ENCODE results near the gene ANKRD30B.
"Not testable (repeated sequence)": the region's sequence is repeated elsewhere in the genome, so short reads cannot be mapped to it uniquely, and the experiment has no call there.

ANKRD30B gene, protein sequence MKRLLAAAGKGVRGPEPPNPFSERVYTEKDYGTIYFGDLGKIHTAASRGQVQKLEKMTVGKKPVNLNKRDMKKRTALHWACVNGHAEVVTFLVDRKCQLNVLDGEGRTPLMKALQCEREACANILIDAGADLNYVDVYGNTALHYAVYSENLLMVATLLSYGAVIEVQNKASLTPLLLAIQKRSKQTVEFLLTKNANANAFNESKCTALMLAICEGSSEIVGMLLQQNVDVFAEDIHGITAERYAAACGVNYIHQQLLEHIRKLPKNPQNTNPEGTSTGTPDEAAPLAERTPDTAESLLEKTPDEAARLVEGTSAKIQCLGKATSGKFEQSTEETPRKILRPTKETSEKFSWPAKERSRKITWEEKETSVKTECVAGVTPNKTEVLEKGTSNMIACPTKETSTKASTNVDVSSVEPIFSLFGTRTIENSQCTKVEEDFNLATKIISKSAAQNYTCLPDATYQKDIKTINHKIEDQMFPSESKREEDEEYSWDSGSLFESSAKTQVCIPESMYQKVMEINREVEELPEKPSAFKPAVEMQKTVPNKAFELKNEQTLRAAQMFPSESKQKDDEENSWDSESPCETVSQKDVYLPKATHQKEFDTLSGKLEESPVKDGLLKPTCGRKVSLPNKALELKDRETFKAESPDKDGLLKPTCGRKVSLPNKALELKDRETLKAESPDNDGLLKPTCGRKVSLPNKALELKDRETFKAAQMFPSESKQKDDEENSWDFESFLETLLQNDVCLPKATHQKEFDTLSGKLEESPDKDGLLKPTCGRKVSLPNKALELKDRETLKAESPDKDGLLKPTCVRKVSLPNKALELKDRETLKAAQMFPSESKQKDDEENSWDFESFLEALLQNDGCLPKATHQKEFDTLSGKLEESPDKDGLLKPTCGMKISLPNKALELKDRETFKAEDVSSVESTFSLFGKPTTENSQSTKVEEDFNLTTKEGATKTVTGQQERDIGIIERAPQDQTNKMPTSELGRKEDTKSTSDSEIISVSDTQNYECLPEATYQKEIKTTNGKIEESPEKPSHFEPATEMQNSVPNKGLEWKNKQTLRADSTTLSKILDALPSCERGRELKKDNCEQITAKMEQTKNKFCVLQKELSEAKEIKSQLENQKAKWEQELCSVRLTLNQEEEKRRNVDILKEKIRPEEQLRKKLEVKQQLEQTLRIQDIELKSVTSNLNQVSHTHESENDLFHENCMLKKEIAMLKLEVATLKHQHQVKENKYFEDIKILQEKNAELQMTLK (N-terminal part only)

DNA sequence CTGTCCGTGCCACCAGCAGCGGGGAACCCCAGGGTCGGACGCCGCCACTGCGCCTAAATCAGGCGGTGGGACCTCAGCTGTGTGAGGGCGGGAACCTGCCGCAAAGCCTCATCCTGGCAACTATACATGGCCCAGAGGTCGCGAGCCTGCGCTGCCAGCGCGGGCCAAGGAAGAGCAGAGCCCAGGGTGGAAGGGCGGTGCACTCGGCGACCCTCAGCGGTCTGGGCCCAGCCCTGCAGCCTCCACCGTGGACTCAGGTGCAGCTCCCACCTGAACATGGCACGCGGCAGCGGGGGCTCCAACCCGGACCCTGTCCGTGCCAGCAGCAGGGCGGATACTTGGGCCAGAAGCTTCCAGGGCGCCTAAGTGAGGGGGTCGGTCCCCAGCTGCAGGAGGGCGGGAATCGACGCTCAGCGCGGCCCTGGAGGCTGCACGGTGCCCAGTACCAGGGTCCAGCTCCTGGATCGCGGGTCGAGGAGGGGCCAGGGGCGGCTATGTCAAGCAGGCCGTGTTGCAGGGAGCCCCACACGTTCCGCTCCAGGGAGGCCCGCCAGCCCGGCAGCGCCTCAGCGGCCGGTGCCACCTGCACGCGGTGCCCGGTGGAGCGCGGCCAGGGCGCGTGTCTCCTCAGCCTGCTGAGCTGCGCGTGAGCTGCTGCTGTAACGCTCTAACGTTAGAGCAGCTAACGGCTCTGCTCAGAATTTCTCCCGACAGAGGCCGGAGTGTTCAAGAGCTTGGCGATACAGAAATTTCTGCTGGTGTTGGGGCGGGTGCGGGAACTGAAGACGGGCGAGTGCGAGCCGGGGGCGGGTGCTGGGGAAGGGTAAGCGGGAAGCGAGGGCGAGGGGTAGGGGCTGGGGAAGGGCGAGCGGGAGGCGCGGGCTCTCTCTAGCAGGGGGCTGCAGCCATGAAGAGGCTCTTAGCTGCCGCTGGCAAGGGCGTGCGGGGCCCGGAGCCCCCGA is at the start of gene ANKRD30B:
TSS of gene ANKRD30B (plus strand) at position 660 of the 962 bp plus-strand sequence. CDS start at position 908, 248 bp downstream.
- no peak for DNase-seq (ENCODE audit: low spot score)

DNA sequence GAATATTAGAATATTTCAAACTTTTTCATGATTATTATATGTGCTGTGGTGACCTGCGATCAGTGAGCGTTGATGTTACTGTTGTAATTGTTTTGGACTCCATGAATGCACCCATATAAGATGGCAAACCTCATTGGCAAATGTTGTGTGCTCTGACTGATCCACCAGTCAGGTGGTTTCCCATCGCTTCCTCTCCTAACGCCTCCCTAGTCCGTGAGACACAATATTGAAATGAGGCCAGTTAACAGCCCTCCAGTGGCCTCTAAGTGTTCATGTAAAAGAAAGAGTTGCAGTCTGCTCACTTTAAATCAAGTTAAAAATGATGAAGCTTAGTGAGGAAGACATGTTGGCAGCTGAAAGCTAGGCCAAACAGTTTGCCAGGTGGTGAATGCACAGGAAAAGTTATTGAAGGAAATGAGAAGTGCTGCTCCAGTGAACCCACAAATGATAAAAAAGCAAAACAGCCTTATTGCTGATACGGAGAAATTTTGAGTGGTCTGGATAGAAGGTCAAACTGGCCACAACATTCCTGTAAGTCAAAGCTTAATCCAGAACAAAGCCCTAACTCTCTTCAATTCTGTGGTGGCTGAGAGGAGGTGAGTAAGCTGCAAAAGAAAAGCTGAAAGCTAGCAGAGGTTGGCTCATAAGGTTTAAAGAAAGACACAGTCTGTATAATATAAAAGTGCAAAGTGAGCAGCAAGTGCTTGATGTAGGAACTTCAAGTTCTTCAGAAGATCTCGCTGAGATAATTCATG is 46.5 kb upstream of the ANKRD30B start:
- not testable (repeated sequence) for DNase-seq (ENCODE audit: low spot score)

DNA sequence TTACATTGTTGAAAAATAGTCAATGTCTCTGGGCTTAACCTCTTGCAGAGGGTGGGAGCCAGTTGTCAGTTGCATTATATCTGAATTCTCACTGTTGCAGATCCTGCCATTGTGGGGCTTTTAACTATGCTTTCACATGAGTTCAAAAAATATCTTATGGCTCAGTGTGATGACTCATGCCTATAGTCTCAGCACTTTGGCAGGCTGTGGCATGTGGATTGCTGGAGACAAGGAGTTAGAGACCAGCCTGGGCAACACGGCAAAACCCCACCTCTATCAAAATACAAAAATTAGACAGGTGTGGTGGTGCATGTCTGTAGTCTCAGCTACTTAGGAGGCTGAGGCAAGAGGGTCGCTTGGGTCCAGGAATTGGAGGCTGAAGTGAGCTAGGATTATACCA is 38.2 kb upstream of the ANKRD30B start:
- DNase-seq (ENCODE audit: low spot score): not testable (repeated sequence)

DNA sequence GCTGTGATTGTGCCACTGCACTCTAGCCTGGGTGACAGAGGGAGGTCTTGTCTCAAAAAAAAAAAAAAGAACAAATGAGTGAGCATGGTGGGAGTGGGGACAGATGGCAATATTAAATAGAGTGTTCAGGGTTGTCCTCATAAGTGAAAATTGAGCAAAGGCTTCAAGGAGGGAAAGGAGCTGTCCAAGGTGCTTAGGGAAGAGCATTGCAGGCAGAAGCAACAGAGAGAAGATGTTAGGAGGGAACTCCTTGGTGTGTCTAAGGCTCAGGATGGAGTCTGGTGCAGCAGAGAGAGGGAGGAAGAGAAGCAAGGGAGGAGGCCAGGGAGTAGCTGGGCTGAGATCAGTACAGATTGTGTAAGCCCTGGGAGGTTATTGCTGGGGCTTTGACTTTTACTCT is 26.4 kb upstream of the ANKRD30B start:
- not testable (repeated sequence) for DNase-seq (ENCODE audit: low spot score)

DNA sequence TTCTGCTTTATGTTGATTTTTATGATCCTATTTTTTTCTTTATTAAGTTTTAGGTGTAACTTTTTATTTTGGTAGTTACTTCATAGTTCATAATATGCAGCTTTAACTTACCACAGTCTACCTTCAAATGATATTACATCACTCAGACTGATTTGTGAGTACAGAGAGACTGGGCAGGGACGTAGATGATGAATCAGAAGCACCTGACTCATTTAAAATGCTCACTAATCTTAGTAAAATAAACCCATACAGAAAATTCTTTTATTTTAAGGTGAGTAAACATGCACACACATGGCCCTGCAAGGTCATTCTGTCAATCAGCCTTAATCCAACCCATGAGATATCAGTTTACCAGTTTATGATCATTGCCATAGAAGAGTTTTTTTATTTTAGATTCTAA is 8.9 kb upstream of the ANKRD30B start:
- not testable (repeated sequence) for DNase-seq (ENCODE audit: low spot score)

DNA sequence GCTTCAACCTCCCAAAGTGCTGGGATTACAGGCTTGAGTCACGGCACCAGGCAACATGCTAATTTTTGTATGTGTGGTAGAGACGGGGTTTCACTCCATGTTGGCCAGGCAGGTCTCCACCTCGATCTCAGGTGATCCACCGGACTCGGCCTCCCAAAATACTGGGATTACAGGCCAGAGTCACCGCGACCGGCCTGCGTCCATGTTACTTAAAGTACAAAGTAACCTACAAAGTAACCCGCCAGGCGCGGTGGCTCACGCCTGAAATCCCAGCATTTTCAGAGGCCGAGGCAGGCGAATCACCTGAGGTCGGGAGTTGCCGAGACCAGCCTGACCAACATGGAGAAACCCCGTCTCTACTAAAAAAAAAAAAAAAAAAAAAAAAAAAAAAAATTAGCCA is 1.1 kb upstream of the ANKRD30B start:
- no peak for DNase-seq (ENCODE audit: low spot score)

DNA sequence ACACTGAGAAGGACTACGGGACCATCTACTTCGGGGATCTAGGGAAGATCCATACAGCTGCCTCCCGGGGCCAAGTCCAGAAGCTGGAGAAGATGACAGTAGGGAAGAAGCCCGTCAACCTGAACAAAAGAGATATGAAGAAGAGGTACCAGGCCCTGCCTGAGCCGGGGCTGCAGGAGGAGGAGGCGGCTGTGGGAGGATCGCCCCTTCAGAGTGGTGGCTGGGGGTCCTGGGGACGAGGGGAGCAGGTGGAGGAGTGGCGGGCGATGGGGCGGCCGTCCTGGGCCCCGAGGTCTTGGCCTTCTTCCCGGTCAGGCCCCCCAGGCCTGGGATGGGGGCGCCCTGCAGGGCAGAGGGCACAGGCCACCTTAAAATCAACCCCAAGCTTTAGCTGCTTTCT is 524 bp downstream of the ANKRD30B start:
- DNase-seq (ENCODE audit: low spot score): no peak

DNA sequence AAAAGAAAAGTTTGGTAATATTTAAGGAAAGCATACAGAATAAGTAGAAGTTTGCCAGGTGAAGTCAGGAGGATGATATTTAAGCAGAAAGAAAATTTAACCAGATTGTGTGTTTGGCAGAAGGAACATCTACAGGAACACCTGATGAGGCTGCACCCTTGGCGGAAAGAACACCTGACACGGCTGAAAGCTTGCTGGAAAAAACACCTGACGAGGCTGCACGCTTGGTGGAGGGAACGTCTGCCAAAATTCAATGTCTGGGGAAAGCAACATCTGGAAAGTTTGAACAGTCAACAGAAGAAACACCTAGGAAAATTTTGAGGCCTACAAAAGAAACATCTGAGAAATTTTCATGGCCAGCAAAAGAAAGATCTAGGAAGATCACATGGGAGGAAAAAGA is 15.6 kb downstream of the ANKRD30B start:
- DNase-seq (ENCODE audit: low spot score): not testable (repeated sequence)

DNA sequence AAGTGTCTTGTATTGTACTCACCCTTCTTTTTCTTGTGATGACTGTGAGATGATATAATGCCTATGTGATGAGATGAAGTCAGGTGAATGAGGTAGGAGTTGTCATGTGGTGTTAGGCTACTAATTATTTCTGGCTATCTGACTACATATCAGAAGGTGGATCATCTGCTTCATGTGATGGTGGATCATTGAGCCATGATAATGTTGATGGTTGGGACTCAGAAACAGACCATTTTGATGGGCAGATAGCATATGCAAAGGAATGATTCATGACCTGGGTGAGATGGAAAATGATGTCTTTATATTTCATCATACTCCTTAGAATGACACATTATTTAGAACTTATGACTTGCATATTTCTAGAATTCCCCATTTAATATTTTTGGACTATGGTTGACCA is 19.5 kb downstream of the ANKRD30B start:
- no peak for DNase-seq (ENCODE audit: low spot score)

DNA sequence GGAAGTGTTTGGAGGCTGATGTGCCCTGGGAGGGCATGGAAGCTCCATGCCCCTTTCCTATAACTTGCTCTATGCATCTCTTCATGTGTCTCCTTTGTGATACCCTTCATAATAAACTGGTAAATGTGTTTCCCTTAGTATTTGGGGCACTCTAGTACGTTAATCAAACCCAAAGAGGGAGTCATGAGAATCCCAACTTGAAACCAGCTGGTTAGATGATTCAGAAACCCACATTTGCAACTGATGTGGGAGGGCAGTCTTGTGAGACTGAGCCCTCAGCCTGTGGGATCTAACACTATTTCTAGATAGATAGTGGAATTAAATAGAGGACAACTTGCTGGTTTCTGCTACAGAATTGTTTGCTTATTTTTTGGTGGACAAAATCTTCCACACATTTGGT is 20.3 kb downstream of the ANKRD30B start:
- DNase-seq (ENCODE audit: low spot score): no peak

DNA sequence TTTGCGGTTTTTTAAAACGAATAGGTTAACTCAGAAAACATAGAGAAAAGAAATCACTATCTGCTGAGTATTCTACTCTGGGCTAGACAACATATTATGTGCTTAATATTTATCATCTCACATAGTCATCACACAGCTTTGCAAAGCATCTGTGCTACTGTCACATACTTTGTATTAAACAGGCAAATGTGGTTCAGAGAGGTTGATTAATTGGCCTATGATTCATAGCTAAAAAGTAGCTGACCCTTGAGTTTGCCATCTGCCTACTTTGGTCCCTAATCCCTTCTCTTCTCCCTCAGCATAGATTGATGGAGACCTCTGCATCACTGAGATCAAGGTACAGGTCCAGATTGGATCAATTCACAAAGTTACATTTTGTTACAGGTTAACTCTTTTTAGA is 21.4 kb downstream of the ANKRD30B start:
- no peak for DNase-seq (ENCODE audit: low spot score)

DNA sequence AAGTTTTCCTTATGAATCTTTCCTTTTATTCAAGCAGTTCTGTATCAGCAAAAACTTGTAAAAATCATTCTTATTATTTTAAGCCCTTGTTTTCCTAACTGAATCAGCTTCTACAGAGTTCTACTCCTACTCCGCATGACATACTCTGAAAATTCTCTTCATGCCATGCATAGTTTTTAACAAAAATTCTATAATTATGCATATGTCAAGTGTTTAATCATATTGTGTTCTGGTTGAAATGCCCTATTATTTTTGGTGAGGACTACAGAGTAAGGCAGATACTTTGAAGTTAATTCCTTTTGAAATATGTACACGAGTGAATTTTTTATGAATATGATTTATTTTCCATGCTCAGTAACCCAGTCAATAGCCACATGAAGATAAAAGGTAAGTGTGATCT is 28.8 kb downstream of the ANKRD30B start:
- DNase-seq (ENCODE audit: low spot score): no peak

DNA sequence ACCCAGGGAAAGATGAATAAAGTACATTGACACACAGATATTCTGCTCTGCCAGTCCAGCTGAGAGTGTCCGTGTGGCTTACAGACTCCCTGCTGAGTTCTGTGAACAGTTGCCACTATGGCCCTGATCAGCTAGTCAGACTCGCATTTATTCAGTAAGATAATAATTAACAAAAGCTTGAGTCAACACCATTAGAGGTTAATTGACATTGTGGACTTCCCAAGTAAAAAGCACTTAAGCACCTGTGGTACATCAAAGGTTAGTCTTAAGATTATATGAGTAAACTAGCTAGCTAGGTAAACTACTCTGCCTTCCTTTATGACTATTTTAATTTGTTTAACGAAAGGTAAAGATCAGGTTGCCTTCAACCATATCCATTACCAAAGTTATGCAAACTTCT is 33.7 kb downstream of the ANKRD30B start:
- DNase-seq (ENCODE audit: low spot score): no peak

DNA sequence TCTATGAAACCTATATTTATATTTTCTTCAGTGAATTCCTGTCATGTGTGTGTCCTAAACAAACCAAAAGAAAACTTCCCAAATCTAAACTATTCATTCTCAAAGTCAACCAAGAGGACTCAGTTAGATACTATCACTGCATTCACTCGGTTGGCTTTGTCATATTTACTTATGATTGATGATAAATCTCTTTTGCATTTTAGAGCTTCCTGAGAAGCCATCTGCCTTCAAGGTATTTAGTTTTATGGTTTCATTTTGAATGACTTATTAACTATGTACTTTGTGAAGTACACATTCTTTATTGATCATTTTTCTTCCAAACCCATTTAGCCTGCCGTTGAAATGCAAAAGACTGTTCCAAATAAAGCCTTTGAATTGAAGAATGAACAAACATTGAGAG is 36.2 kb downstream of the ANKRD30B start:
- DNase-seq (ENCODE audit: low spot score): no peak

DNA sequence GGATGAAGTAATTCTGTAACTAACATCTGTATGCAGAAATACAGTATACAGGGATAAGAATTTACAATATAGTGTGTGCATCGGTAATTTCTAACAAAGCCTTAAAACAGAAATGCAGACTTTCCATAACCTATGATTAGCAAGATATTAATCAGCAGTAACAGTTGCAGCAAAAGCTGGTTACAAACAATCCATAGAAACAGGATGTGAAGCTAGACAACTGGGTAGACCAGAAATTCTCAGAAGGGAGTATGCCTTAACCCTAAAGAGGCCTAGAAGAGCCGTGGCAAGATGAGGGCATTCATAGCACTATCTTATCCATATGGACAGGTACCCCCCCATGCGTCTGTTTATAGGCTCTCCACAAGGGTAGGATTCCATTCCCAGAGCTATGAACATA is 48.9 kb downstream of the ANKRD30B start:
- DNase-seq (ENCODE audit: low spot score): not testable (repeated sequence)

DNA sequence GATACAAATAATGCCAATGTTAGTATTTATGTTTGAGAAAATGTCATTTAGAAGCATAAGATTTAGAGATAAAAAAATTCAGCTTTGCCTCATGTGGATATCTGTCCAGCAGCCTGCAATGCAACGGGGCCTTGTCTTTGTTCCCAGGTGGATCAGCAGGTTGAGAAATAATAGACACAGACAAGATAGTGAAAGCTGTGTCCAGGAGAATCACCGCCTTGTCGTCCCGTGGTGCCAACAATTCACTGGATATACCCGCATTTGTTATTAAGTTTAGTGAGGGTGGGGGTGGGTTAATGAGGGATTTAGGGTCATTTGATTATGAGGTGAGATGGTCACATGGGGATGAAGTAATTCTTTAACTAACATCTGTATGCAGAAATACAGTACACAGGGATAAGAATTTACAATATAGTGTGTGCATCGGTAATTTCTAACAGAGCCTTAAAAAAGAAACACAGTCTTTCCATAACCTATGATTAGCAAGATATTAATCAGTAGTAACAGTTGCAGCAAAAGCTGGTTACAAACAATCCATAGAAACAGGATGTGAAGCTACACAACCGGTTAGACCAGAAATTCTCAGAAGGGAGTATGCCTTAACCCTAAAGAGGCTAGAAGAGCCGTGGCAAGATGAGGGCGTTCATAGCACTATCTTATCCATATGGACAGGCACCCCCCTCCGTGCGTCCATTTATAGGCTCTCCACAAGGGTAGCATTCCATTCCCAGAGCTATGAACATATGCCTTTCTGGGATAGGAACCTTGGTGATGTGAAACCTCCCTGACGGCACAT is 50.2 kb downstream of the ANKRD30B start:
- not testable (repeated sequence) for DNase-seq (ENCODE audit: low spot score)

DNA sequence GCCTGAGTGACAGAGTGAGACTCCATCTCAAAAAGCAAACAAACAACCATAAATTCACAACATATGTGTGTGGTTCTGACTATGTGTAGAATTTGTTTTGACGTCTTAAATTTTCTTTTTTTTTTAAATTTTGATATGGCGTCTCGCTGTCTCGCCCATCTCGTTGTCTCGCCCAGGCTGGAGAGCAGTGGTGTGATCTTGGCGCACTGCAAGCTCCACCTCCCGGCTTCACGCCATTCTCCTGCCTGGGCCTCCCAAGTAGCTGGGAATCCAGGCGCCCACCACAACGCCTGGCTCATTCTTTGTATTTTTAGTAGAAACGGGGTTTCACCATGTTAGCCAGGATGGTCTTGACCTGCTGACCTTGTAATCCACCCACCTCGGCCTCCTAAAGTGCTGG is 63.1 kb downstream of the ANKRD30B start:
- DNase-seq (ENCODE audit: low spot score): not testable (repeated sequence)

DNA sequence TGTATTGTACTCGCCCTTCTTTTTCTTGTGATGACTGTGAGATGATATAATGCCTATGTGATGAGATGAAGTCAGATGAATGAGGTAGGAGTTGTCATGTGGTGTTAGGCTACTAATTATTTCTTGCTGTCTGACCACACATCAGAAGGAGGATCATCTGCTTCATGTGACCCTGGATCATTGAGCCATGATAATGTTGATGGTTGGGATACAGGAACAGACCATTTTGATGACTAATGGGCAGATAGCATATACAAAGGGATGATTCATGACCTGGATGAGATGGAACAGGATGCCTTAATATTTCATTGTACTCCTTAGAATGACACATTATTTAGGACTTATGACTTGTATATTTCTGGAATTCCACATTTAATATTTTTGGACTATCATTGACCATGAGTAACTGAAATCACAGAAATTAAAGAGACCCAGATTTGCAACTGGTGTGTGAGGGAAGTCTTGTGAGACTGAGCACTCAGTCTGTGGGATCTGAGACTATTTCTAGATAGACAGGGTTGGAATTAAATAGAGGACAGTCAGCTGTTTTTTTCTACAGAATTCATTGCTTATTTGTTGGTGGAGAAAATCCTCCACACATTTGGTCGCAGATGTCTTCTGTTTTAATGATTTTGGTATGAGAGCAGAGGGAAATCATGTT is 79.1 kb downstream of the ANKRD30B start:
- DNase-seq (ENCODE audit: low spot score): not testable (repeated sequence)

DNA sequence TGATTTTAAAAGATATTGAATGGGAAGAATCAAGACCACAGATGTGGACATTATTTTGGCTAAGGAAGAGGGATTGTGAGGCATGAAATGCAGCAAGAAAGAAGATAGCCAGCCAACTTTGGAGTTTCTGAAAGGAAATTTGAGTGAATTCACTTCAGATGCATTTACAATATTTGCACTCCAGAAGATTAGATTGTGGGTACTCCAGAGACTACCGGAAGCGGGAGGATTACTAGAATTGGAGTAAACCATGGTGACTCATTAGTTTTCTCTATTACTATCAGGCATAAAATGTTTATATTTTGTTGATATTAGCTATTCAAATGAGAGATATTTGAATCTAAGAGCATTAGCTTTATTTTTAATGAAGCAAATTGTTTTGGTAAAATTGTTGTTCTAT is 93.6 kb downstream of the ANKRD30B start:
- not testable (repeated sequence) for DNase-seq (ENCODE audit: low spot score)
